Mucosa of descending colon (tissue), 3 donors: ENCODE measurements around the gene HK1. TPM values are rescaled to one million over a fixed set of nuclear protein-coding genes. Genes with fewer than 3 reads are reported as not detected.

Experiments
- ATAC-seq: fragments of 200-7000 bp; cut with Tn5 transposase; one replicate; pipeline ENCODE4 v1.9.1; 2020; ENCODE audit warnings: mild to moderate bottlenecking, moderate library complexity
- DNase-seq, 3 donors: peaks; one replicate each; pipeline ENCODE4 v3.0.0-alpha.2; 2020
- H3K36me3 ChIP-seq: fragments of 200-600 bp; one replicate; pipeline ENCODE4 v1.8.0; 2021; ENCODE audit warnings: low read depth, mild to moderate bottlenecking
- H3K4me1 ChIP-seq: fragments of 200-600 bp; one replicate; pipeline ENCODE4 v1.8.0; 2021; ENCODE audit warnings: low read depth, mild to moderate bottlenecking
- H3K4me3 ChIP-seq: fragments of 200-600 bp; one replicate; pipeline ENCODE4 v1.8.0; 2021; ENCODE audit warnings: mild to moderate bottlenecking
- H3K9me3 ChIP-seq: fragments of 200-600 bp; one replicate; pipeline ENCODE4 v1.8.0; 2021; ENCODE audit warnings: mild to moderate bottlenecking
- intact Hi-C, 2 donors: fragments of 100-400 bp; cut with DNase I in 1 of 2; cut with micrococcal nuclease in 1 of 2; formaldehyde crosslinking; loops; one replicate each; pipeline versions ENCODE4 v1.11.0 to v1.11.1; 2022; cut with DNase I, micrococcal nuclease
- total RNA-seq, 3 donors: library from RNA; stranded (reverse); fragmentation: NEBNext Ultra II Directional in 2 of 3; extraction: Animal tissue kit (Norgen Biotek cat#: 25700) in 2 of 3; gene quantifications; one replicate each; pipeline versions ENCODE4 v1.2.1 to v1.2.4, GENCODE V29; 2021 to 2023
- TF ChIP-seq, protein P1 (sequence below): fragments of 200-600 bp; IDR thresholded peaks from one replicate; pipeline ENCODE4 v1.8.0; 2022; ENCODE audit warnings: antibody characterized with exemption, mild to moderate bottlenecking
- donor health status: DM: no; HTN: no; CAD: no; lungs with moderate emphysema.
- donor health status: DM: no; HTN: no; CAD: no.
- donor health status: DM: no; HTN: yes; CAD: no.

Gene HK1
- total RNA-seq, 3 donors from 2014 or later: 63.9 to 102 (median 81.3) TPM

GRCh38 chr10:69356187-69356586, 77.9 kb downstream of the HK1 start:
- Histone ChIP-seq H3K4me3 (no peak overlapping the region), H3K4me1 (peaks cover 13% of the 10 kb centered on the region), H3K36me3 (no peaks in the 10 kb centered on the region), H3K9me3 (no peaks in the 10 kb centered on the region)
- intact Hi-C loops: no loop called here
- TF ChIP-seq, protein P1, sequence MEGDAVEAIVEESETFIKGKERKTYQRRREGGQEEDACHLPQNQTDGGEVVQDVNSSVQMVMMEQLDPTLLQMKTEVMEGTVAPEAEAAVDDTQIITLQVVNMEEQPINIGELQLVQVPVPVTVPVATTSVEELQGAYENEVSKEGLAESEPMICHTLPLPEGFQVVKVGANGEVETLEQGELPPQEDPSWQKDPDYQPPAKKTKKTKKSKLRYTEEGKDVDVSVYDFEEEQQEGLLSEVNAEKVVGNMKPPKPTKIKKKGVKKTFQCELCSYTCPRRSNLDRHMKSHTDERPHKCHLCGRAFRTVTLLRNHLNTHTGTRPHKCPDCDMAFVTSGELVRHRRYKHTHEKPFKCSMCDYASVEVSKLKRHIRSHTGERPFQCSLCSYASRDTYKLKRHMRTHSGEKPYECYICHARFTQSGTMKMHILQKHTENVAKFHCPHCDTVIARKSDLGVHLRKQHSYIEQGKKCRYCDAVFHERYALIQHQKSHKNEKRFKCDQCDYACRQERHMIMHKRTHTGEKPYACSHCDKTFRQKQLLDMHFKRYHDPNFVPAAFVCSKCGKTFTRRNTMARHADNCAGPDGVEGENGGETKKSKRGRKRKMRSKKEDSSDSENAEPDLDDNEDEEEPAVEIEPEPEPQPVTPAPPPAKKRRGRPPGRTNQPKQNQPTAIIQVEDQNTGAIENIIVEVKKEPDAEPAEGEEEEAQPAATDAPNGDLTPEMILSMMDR: no peak
- DNase-seq: no peak
- no peak for ATAC-seq

- Histone ChIP-seq H3K4me1 (peaks cover 26% of the 10 kb centered on the region), H3K36me3 (no peaks in the 10 kb centered on the region), H3K9me3 (no peaks in the 10 kb centered on the region), H3K4me3 (no peak overlapping the region)
- ATAC-seq: no peak
- DNase-seq: no peak
- intact Hi-C loops: no loop called here
- TF ChIP-seq, protein P1: no peak
These were observed 80.0 kb downstream of the HK1 start for GRCh38 chr10:69358148-69358795.

GRCh38 chr10:69359148-69359547, 80.9 kb downstream of the HK1 start:
- peaks cover 26% of the 10 kb centered on the region for H3K4me1 ChIP-seq
- H3K9me3 ChIP-seq: no peaks in the 10 kb centered on the region
- no peak overlapping the region for H3K4me3 ChIP-seq
- no peaks in the 10 kb centered on the region for H3K36me3 ChIP-seq
- intact Hi-C loops: no loop called here
- ATAC-seq (no peak), DNase-seq (no peak)
- TF ChIP-seq, protein P1: no peak

DNA sequence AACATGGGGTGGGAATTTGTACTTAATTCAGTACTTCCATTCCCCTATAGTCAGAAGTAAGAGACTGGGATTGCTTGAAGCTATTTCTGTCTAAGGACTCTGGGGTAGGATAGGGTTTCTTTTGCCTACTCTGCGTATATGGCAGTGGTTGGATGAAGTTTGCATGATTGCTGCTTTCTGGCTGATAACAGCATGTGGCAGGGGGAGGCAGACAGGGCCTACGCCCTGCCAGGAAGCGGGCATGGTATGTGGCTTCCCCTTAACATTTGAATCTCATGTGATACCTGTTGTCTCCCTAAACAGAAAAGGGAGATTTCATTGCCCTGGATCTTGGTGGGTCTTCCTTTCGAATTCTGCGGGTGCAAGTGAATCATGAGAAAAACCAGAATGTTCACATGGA, 81.3 kb downstream of the HK1 start:
- no peak for DNase-seq
- TF ChIP-seq, protein P1: no peak
- intact Hi-C loops: no loop called here
- H3K9me3 ChIP-seq: no peaks in the 10 kb centered on the region
- no peak for ATAC-seq
- no peaks in the 10 kb centered on the region for H3K36me3 ChIP-seq
- H3K4me3 ChIP-seq: no peak overlapping the region
- H3K4me1 ChIP-seq: peaks cover 26% of the 10 kb centered on the region

DNA sequence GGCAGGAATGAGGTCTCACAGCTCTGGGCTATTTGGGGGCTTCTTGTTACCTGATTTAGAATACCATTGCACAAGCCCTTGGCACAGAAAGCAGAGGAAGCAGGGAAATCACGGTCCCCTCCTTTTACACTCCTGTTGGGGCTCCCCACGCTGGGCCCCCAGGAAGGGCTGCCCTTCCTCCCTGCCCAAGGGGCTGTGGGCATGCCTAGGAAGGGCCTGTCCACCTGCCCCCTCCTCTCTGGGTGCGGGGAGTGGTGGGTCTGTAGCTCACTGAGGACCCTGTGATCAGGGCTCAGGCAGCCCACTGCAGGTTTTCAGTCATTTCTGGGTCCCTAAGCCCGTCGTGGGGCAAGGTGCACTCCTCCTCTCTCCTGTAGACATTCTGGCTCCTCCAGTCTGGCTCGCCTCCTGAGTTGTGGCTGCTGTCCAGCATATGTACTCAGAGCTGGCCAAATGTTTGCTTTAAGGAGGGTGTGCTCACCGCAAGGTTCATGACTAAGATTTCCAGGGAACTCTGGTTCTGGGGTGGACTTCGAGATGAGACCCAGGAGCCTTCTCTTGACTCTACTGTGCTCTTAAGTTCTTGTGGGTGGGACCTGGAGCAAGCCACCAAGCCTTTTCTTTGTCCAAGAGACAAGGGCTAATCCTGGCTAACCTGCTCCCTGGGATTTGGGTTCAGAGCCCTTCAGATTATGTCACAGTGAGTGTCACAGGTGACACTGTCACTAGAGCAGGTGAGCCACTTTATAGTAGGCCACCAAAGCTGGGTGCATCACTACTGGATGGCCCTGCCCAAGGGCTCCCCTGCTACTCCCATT, 82.4 kb downstream of the HK1 start:
- Histone ChIP-seq H3K9me3 (no peaks in the 10 kb centered on the region), H3K4me1 (peaks cover 26% of the 10 kb centered on the region)
- intact Hi-C loops: no loop called here

More for the DNA sequence above, 82.4 kb downstream of the HK1 start:
- Histone ChIP-seq H3K4me3 (no peak overlapping the region), H3K36me3 (no peaks in the 10 kb centered on the region)
- TF ChIP-seq, protein P1: no peak
- peak; percentile 94 for ATAC-seq
- peak; percentile 79 to 86 (median 81) for DNase-seq
